NCI-H526 treated with DMSO at 0.1 percent for 48 hours (cell line): ENCODE results near the gene MYO1D.
"Not testable (repeated sequence)": the region's sequence is repeated elsewhere in the genome, so short reads cannot be mapped to it uniquely, and the experiment has no call there.

Experiments
- DNase-seq: peaks from one replicate; lab custom pipeline; 2025; lab: John Stamatoyannopoulos, UW

MYO1D gene

GRCh38 chr17:32894245-32894644, 17.3 kb upstream of the MYO1D start:
- DNase-seq = no peak

- not testable (repeated sequence) for DNase-seq
Measured at GRCh38 chr17:32887410-32887809, 10.5 kb upstream of the MYO1D start.

DNA sequence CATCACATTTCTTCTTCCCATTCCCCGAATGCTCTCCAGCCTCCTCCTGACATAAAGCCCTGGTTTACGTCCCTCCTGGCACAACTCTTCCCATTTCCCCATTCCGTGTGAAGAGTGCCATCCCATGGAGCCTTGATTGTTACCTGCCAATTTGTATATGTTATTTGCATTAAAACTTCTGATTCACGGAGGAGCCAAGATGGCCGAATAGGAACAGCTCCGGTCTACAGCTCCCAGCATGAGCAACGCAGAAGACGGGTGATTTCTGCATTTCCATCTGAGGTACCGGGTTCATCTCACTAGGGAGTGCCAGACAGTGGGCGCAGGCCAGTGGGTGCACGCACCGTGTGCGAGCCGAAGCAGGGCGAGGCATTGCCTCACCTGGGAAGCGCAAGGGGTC, 10.0 kb upstream of the MYO1D start:
- DNase-seq = not testable (repeated sequence)

DNA sequence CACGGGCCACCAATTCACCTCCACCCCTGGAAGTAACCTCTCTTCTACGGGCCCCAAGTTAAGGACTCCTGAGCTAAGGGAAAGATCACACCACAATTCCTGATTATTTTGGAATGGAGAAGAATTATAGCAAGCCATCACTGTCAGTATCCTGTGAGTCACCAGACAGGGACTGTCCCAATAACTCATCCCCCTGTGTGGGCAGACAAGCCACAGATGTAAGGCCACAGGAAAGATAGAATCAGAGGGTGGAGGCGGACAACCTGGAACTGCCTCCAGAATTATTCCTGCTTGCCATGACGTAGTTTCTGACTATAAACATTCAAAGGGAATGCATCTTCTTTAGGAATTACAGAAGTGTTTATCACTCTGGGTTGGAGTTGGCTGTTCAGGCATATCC, 5.8 kb upstream of the MYO1D start:
- no peak for DNase-seq

- DNase-seq = no peak
Measured at GRCh38 chr17:32882029-32882428, 5.1 kb upstream of the MYO1D start.

- DNase-seq = peak; percentile 46
Measured at GRCh38 chr17:32880671-32881453, 3.9 kb upstream of the MYO1D start.

GRCh38 chr17:32879134-32879533, 2.2 kb upstream of the MYO1D start:
- DNase-seq = no peak

GRCh38 chr17:32878211-32878610, 1.3 kb upstream of the MYO1D start:
- DNase-seq = no peak

DNA sequence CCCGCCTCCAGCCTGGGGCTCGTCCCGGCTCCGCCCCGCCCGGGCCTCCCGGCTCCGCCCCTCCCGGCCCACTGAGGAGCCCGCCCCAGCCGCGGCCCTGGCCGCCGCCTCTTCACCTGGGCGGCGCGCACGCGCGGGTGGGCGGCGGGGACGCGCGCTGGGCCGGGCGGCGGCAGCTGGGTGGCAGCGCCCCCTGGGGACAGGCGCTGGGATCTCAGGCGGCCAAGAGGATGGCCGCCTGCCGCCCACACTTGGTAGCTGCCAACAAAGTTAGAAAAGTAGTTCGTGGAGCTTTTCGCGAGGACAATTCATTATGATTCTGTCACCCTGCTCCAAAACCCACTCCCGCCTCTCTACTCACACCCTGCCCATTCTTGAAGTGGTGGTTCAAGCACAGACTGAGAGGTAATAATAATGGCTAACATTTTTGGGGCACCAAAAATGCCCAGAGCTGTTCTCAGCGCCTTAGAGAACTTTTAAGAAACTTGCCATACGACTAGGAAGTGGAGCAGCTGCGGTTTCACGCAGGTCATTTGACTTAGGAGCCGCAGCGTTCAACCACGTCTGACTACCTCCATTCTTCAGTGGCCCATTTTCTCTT, 340 bp upstream of the MYO1D start:
- DNase-seq = peak; percentile 76

DNA sequence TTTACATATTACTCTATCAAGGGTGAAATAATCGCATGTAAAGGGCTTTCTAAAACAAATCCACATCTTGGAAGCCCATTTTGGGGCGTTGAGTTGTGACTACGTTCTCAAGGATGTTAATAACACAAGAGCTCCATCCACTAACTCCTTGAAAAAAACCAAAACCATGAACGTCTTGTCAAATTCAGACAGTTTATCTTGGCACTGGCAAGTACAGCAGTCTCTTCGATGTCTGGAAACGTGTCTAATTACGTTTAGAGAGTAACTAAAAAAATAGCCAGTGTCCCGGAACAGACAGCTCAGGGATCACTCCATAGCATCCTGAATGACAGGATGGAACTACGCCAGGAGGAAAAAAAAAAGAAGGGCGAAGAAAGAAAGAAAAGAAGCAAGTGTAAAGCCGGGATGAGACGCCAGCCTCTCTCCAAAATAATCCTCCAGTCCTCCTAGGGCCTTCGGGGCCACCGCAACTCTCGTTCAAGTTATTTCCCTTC, 954 bp downstream of the MYO1D start:
- no peak for DNase-seq

DNA sequence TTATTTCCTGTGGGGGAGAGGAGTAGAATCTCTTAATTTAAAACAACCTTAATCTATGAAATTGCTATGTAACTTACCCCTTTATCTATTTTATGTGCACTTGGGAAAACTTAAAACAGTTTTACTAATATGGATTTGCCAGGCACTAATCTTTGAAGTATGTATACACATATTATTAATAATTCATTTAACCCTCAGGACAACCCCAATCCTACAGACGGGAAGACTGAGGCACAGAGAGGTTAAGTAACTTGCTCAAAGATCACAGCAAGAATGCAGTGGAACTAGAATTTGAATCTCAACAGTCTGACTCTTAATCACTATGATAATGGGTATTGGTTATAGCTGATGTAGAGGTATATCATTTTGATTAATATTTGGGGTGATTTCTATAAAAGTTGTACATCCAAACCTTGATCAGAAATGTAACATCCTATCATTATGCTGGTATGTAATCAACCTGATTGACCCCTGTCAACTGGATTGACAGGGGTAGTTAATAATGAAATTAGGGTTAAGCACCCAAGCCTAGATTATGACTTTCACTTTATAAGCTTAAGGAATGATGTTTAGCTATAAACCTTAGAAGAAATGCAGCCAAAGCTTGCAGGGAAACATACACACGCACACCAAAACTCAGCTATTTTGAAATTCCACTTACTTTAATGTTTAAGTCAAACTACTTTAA, 1.6 kb downstream of the MYO1D start:
- no peak for DNase-seq

DNA sequence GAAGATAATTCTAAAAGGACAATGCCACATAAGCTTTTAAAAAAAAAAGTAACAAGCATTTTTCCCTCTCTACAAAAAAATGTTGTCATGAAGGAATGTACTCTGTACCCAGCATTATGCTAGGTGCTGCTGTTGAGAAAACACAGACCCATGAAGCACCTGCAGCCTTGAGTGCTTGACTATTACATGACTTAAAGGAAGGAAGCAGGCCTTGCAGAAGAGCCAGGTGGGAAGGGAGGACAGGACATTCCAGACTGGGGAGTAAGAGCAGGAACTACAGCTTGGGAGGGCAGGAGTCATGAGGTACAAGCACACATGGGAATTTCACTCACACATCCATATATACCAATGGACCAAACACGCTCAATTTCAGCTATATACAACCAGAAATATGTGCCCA, 3.8 kb downstream of the MYO1D start:
- DNase-seq = no peak

- no peak for DNase-seq
Measured at GRCh38 chr17:32871746-32872145, 5.2 kb downstream of the MYO1D start.

GRCh38 chr17:32870969-32871368, 6.0 kb downstream of the MYO1D start:
- no peak for DNase-seq

GRCh38 chr17:32870027-32870670, 6.8 kb downstream of the MYO1D start:
- no peak for DNase-seq

DNA sequence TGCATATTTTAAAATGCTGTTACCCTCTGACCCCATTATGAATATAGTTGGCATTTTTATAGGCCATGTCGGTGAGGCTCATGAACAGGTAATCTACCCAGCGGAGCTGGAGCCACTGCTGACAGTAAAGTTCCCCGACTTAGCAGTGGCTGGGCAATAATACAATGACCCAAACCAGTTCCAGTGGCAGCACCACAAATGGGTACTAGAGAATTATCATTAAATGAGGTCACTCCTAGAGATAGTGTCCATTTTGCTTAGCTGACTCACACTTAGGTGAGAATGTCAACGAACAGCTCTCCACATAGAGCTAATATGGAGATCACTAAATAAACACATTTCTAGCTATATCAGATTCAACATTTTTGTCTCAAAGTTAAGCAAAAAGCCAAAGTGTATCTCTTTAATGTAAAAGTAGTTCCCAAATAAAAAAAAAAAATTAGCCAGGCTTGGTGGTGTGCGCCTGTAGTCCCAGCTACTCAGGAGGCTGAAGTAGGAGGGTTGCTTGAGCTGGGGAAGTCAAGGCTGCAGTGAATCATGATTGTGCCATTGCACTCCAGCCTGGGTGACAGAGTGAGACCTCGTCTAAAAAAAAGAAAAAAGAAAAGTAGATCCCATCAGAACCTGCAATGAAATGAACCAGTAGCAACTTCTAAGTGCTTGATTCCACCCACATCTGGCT, 7.4 kb downstream of the MYO1D start:
- no peak for DNase-seq

DNA sequence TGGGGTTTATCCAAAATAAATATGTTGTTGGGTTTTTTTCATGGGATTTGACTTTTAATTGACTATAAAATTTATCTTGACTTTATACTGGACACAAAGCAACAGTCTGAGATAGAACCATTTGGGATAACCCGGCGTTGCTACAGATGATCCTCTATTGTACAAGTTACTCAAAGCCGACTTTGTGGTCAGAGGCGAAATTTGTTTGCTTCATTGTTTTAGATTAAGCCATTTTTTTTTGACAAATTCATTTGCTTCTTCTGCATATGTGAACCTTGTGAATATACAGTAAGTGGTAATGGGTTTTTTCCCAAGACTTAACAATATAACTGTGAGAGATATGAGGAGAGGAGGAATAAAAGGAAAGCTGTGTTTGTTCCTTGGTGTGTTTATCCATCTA, 11.8 kb downstream of the MYO1D start:
- DNase-seq = no peak

DNA sequence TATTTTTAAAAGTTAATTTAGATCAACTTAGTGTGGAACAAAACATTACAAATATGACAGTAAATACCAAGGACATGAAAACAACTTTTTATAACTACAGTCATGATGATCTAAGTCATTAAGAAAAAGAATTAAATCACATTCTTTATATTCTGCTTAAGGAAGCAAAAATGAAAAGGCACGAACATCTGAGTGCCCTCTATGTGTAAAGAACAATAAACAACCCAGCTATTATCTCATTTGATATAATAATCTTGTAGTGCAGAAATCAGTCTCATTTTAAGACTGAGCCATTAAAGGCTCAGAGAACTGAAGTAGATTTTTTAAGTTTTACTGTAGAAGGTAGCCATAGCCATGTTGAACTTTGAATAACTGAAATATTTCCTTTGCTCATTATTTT, 13.4 kb downstream of the MYO1D start:
- DNase-seq = no peak

- DNase-seq = no peak
Measured at GRCh38 chr17:32862940-32863339, 14.0 kb downstream of the MYO1D start.

DNA sequence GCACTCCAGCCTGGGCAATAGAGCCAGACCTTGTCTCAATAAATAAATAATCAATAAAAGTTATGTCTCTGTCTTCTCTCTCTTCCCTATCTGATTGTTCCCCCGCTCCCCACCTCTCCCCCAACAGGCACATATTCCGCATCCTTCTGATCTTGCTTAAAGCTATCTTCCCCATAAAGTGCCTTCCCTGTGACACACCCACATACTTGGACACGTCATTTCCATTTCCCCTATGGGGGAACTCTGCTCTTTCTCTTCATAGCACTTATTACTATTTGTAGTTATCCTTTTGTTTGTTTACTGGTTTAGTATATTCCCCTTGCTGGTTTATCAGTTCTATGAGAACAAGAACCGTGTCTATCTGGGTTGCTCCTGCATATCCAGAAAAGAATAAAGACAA, 14.9 kb downstream of the MYO1D start:
- DNase-seq = no peak

- no peak for DNase-seq
Measured at GRCh38 chr17:32859857-32860525, 16.9 kb downstream of the MYO1D start.
